ENCODE results near the gene NRIP2.

Gene NRIP2

DNA sequence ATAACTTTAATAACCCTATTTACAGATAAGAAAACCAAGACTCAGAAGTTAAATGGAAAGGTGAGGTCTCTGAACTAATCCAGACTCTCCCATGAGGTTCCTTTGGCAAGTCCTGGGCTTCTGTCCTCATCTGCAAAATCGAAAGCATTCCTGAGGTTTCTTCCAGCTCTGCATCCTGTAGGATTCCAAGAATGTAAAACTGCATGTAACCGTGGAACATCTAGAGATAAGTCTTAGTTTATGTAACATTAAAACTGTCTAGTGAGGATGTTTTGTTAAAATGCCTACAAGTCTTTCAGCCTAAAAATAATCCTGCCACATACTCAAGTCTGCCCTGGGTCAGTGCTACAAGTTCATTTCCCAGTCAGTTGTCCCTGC lies 29.7 kb downstream of the NRIP2 start:
- H3K4me3 ChIP-seq (ENCODE audit: low read length in 2 of 2) = no peak overlapping the region
- peak overlapping the region; percentile 8 for H3K27ac ChIP-seq (ENCODE audit: low read length)
- H3K27me3 ChIP-seq (ENCODE audit: control insufficient read depth in 1 of 2, insufficient read depth in 2 of 2, low read length in 2 of 2) = no peaks in the 10 kb centered on the region
- peaks cover 38 to 41% of the 10 kb centered on the region in 2 donors for H3K36me3 ChIP-seq (ENCODE audit: control insufficient read depth in 2 of 2, insufficient read depth in 2 of 2, low read length in 2 of 2)
- peaks cover 25% of the 10 kb centered on the region for H3K4me1 ChIP-seq (ENCODE audit: control insufficient read depth, insufficient read depth, low read length)
- H3K9ac ChIP-seq (ENCODE audit: low read length in 2 of 2) = no peak overlapping the region
- H3K9me3 ChIP-seq (ENCODE audit: control insufficient read depth in 2 of 2, low read length in 2 of 2) = no peaks in the 10 kb centered on the region

- Histone ChIP-seq H3K27ac (ENCODE audit: low read length) (peak overlapping the region; percentile 60), H3K9ac (ENCODE audit: low read length in 2 of 2) (no peak overlapping the region), H3K9me3 (ENCODE audit: control insufficient read depth in 2 of 2, low read length in 2 of 2) (no peaks in the 10 kb centered on the region), H3K27me3 (ENCODE audit: control insufficient read depth in 1 of 2, insufficient read depth in 2 of 2, low read length in 2 of 2) (no peaks in the 10 kb centered on the region), H3K4me3 (ENCODE audit: low read length in 2 of 2) (no peak overlapping the region), H3K4me1 (ENCODE audit: control insufficient read depth, insufficient read depth, low read length) (peaks cover 25% of the 10 kb centered on the region), H3K36me3 (ENCODE audit: control insufficient read depth in 2 of 2, insufficient read depth in 2 of 2, low read length in 2 of 2) (peaks cover 44 to 47% of the 10 kb centered on the region in 2 donors)
Measured at GRCh38 chr12:2804393-2805142, 30.3 kb downstream of the NRIP2 start.

- peaks cover 51 to 54% of the 10 kb centered on the region in 2 donors for H3K36me3 ChIP-seq (ENCODE audit: control insufficient read depth in 2 of 2, insufficient read depth in 2 of 2, low read length in 2 of 2)
- peak overlapping the region; percentile 60 for H3K27ac ChIP-seq (ENCODE audit: low read length)
- no peak overlapping the region for H3K4me3 ChIP-seq (ENCODE audit: low read length in 2 of 2)
- no peaks in the 10 kb centered on the region for H3K27me3 ChIP-seq (ENCODE audit: control insufficient read depth in 1 of 2, insufficient read depth in 2 of 2, low read length in 2 of 2)
- H3K4me1 ChIP-seq (ENCODE audit: control insufficient read depth, insufficient read depth, low read length) = peaks cover 25% of the 10 kb centered on the region
- H3K9me3 ChIP-seq (ENCODE audit: control insufficient read depth in 2 of 2, low read length in 2 of 2) = no peaks in the 10 kb centered on the region
- H3K9ac ChIP-seq (ENCODE audit: low read length in 2 of 2) = peak overlapping the region in 1 of 2 donors; percentile 42
Measured at GRCh38 chr12:2803635-2804392, 31.0 kb downstream of the NRIP2 start.

- H3K27ac ChIP-seq (ENCODE audit: low read length) = no peak overlapping the region
- H3K9me3 ChIP-seq (ENCODE audit: control insufficient read depth in 2 of 2, low read length in 2 of 2) = no peaks in the 10 kb centered on the region
- H3K36me3 ChIP-seq (ENCODE audit: control insufficient read depth in 2 of 2, insufficient read depth in 2 of 2, low read length in 2 of 2) = peaks cover 70 to 71% of the 10 kb centered on the region in 2 donors
- H3K4me1 ChIP-seq (ENCODE audit: control insufficient read depth, insufficient read depth, low read length) = peaks cover 44% of the 10 kb centered on the region
- H3K4me3 ChIP-seq (ENCODE audit: low read length in 2 of 2) = no peak overlapping the region
- H3K27me3 ChIP-seq (ENCODE audit: control insufficient read depth in 1 of 2, insufficient read depth in 2 of 2, low read length in 2 of 2) = no peaks in the 10 kb centered on the region
- no peak overlapping the region for H3K9ac ChIP-seq (ENCODE audit: low read length in 2 of 2)
Measured at GRCh38 chr12:2801044-2801783, 33.6 kb downstream of the NRIP2 start.

DNA sequence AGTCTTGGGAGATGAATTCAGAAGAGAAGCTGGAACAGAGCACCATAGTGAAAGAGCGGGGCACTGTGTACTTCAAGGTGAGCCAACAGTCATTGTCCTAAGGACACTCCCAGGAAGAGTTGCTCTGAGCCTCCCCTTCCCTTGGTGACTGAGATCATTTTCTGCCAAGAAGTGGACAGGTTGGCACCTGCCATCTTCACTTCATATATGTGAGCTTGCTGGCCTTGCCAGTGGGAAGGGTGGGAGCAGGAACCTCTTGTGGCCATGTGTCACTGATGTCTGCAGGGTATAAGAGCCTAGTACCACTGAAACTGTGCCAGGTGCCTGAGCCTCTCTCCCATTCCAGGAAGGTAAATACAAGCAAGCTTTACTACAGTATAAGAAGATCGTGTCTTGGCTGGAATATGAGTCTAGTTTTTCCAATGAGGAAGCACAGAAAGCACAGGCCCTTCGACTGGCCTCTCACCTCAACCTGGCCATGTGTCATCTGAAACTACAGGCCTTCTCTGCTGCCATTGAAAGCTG lies 34.7 kb downstream of the NRIP2 start:
- H3K9ac ChIP-seq (ENCODE audit: low read length in 2 of 2) = no peak overlapping the region
- H3K4me1 ChIP-seq (ENCODE audit: control insufficient read depth, insufficient read depth, low read length) = peaks cover 43% of the 10 kb centered on the region

GRCh38 chr12:2797721-2798418 lies 37.0 kb downstream of the NRIP2 start:
- peaks cover 52 to 53% of the 10 kb centered on the region in 2 donors for H3K36me3 ChIP-seq (ENCODE audit: control insufficient read depth in 2 of 2, insufficient read depth in 2 of 2, low read length in 2 of 2)
- H3K9me3 ChIP-seq (ENCODE audit: control insufficient read depth in 2 of 2, low read length in 2 of 2) = no peaks in the 10 kb centered on the region
- peaks cover 40% of the 10 kb centered on the region for H3K4me1 ChIP-seq (ENCODE audit: control insufficient read depth, insufficient read depth, low read length)
- no peak overlapping the region for H3K9ac ChIP-seq (ENCODE audit: low read length in 2 of 2)
- H3K4me3 ChIP-seq (ENCODE audit: low read length in 2 of 2) = no peak overlapping the region
- H3K27ac ChIP-seq (ENCODE audit: low read length) = no peak overlapping the region
- no peaks in the 10 kb centered on the region for H3K27me3 ChIP-seq (ENCODE audit: control insufficient read depth in 1 of 2, insufficient read depth in 2 of 2, low read length in 2 of 2)

More for the DNA sequence above, 34.7 kb downstream of the NRIP2 start:
- H3K4me3 ChIP-seq (ENCODE audit: low read length in 2 of 2) = no peak overlapping the region
- peak overlapping the region; percentile 11 for H3K27ac ChIP-seq (ENCODE audit: low read length)
- H3K9me3 ChIP-seq (ENCODE audit: control insufficient read depth in 2 of 2, low read length in 2 of 2) = no peaks in the 10 kb centered on the region
- H3K36me3 ChIP-seq (ENCODE audit: control insufficient read depth in 2 of 2, insufficient read depth in 2 of 2, low read length in 2 of 2) = peaks cover 68 to 69% of the 10 kb centered on the region in 2 donors
- H3K27me3 ChIP-seq (ENCODE audit: control insufficient read depth in 1 of 2, insufficient read depth in 2 of 2, low read length in 2 of 2) = no peaks in the 10 kb centered on the region

GRCh38 chr12:2796187-2796666 lies 38.6 kb downstream of the NRIP2 start:
- H3K9ac ChIP-seq (ENCODE audit: low read length in 2 of 2) = peak overlapping the region; percentile 59 to 75
- H3K27me3 ChIP-seq (ENCODE audit: control insufficient read depth in 1 of 2, insufficient read depth in 2 of 2, low read length in 2 of 2) = no peaks in the 10 kb centered on the region
- peak overlapping the region; percentile 24 for H3K27ac ChIP-seq (ENCODE audit: low read length)
- peaks cover 40 to 43% of the 10 kb centered on the region in 2 donors for H3K36me3 ChIP-seq (ENCODE audit: control insufficient read depth in 2 of 2, insufficient read depth in 2 of 2, low read length in 2 of 2)
- H3K9me3 ChIP-seq (ENCODE audit: control insufficient read depth in 2 of 2, low read length in 2 of 2) = no peaks in the 10 kb centered on the region
- H3K4me3 ChIP-seq (ENCODE audit: low read length in 2 of 2) = peak overlapping the region; percentile 71 to 85
- peaks cover 38% of the 10 kb centered on the region for H3K4me1 ChIP-seq (ENCODE audit: control insufficient read depth, insufficient read depth, low read length)

DNA sequence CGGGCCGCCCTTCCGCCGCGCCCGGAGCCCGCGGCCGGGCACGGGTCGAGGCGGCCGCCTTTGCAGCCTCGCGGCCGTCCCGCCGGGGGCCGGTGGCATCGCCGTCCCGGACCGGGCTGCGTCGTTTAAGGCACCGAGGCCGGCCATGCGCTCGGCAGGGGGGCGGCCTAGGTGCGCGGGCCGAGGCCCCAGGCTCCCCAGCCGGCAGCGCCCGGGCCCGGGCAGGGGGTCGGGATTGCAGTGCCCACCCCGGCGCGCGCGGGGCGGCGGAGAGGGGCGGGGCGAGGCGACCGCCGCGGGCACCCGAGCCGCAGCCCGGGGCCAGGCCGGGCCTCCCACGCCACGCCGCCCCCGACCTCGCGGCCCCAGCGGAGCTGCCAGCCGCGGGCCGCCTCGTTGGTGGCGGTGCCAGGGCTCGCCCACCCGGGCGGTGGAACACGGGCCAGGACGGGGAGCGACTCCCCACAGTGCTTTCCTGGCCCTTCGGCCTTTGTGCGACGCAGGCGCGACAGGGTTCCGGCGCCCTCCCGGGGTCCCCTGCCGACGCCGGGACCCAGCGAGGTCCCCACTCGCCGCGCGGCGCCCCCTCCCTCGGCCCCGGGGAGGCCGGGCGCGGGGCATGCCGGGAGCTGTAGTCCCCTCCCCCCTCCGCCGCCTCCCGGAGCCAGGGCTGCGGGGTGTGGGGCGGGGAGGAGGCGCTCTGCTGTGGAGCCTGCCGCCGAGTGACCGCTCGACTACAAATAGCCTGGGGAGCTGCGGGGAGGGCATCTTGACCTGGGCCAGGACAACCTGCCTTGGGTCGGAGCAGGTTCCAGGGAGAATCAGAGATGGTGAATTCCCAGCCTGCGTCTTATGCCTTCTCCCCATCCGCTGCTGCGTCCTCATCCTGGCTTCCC lies 39.3 kb downstream of the NRIP2 start:
- peak overlapping the region; percentile 71 to 85 for H3K4me3 ChIP-seq (ENCODE audit: low read length in 2 of 2)
- H3K9ac ChIP-seq (ENCODE audit: low read length in 2 of 2) = peak overlapping the region; percentile 59 to 75
- peak overlapping the region; percentile 69 for H3K27ac ChIP-seq (ENCODE audit: low read length)
- H3K27me3 ChIP-seq (ENCODE audit: control insufficient read depth in 1 of 2, insufficient read depth in 2 of 2, low read length in 2 of 2) = no peaks in the 10 kb centered on the region
- H3K36me3 ChIP-seq (ENCODE audit: control insufficient read depth in 2 of 2, insufficient read depth in 2 of 2, low read length in 2 of 2) = peaks cover 33 to 36% of the 10 kb centered on the region in 2 donors
- H3K9me3 ChIP-seq (ENCODE audit: control insufficient read depth in 2 of 2, low read length in 2 of 2) = no peaks in the 10 kb centered on the region
- H3K4me1 ChIP-seq (ENCODE audit: control insufficient read depth, insufficient read depth, low read length) = peaks cover 33% of the 10 kb centered on the region

- no peaks in the 10 kb centered on the region for H3K9me3 ChIP-seq (ENCODE audit: control insufficient read depth in 2 of 2, low read length in 2 of 2)
- peaks cover 26 to 29% of the 10 kb centered on the region in 2 donors for H3K36me3 ChIP-seq (ENCODE audit: control insufficient read depth in 2 of 2, insufficient read depth in 2 of 2, low read length in 2 of 2)
- peak within 1 kb of the TSS; percentile 69 for H3K27ac ChIP-seq (ENCODE audit: low read length)
- H3K27me3 ChIP-seq (ENCODE audit: control insufficient read depth in 1 of 2, insufficient read depth in 2 of 2, low read length in 2 of 2) = no peaks in the 10 kb centered on the region
- peaks cover 33% of the 10 kb centered on the region for H3K4me1 ChIP-seq (ENCODE audit: control insufficient read depth, insufficient read depth, low read length)
- peak within 1 kb of the TSS; percentile 71 to 85 for H3K4me3 ChIP-seq (ENCODE audit: low read length in 2 of 2)
- H3K9ac ChIP-seq (ENCODE audit: low read length in 2 of 2) = peak within 1 kb of the TSS; percentile 59 to 76
Measured at GRCh38 chr12:2794736-2795289, 40.0 kb downstream of the NRIP2 start, which contains the start of gene FKBP4. TSS of gene FKBP4 (plus strand) at chr12:2794970. CDS start at chr12:2795140, 170 bp downstream.

All from stomach smooth muscle (tissue), 2 donors.